HG03103 (cell line): ENCODE results near the gene TM2D3.

ENCODE experiments used
- ATAC-seq: cut with Tn5 transposase; IDR thresholded peaks from one replicate; pipeline ENCODE4 v1.9.1; 2021; ENCODE audit warnings: low read depth; ENCODE audit not compliant: unreplicated experiment

Gene TM2D3

GRCh38 chr15:101609742-101610610, 42.2 kb downstream of the TM2D3 start:
- no peak for ATAC-seq

- ATAC-seq = no peak
Observed at GRCh38 chr15:101608201-101608600, 44.0 kb downstream of the TM2D3 start.

GRCh38 chr15:101607108-101607507, 45.1 kb downstream of the TM2D3 start:
- no peak for ATAC-seq

- no peak for ATAC-seq
Observed at GRCh38 chr15:101604124-101604874, 47.9 kb downstream of the TM2D3 start.

- ATAC-seq = no peak
Observed at GRCh38 chr15:101602801-101603200, 49.4 kb downstream of the TM2D3 start.

- no peak for ATAC-seq
Observed at GRCh38 chr15:101600035-101600434, 52.1 kb downstream of the TM2D3 start.

GRCh38 chr15:101599091-101599490, 53.1 kb downstream of the TM2D3 start:
- no peak for ATAC-seq

- ATAC-seq = no peak
Observed at GRCh38 chr15:101597360-101597928, 54.7 kb downstream of the TM2D3 start.

GRCh38 chr15:101596633-101597032, 55.5 kb downstream of the TM2D3 start:
- no peak for ATAC-seq
